HepG2 (cell line): Measurements from ENCODE around the gene SOAT2. TPM values are rescaled to one million over a fixed set of nuclear protein-coding genes. Genes with fewer than 3 reads are reported as not detected.

ENCODE experiments used
- GABPA ChIP-seq, 2 experiments: IDR thresholded peaks; 2 replicates each; pipeline ENCODE4 v1.6.1; 2011 to 2016; ENCODE audit warnings: low read depth in 2 of 2, low read length in 1 of 2, missing biosample characterization in 1 of 2, missing genetic modification characterization in 1 of 2
- NFYB ChIP-seq: sonication (generic); formaldehyde crosslinking; IDR thresholded peaks from 2 replicates; pipeline ENCODE4 v1.4.0; 2020; ENCODE audit warnings: missing genetic modification reagents
- SP140L ChIP-seq: sonication (generic); formaldehyde crosslinking; IDR thresholded peaks from 2 replicates; pipeline ENCODE4 v1.4.0; 2020; ENCODE audit warnings: missing genetic modification reagents, borderline replicate concordance
- TBX2 ChIP-seq: sonication (generic); formaldehyde crosslinking; IDR thresholded peaks from 2 replicates; pipeline ENCODE4 v1.5.0; 2020; ENCODE audit warnings: missing genetic modification reagents, mild to moderate bottlenecking, borderline replicate concordance
- TP53 ChIP-seq: sonication (generic); formaldehyde crosslinking; conservative IDR thresholded peaks from 2 replicates; pipeline ENCODE4 v1.4.0; 2020; ENCODE audit warnings: missing genetic modification reagents
- ZNF121 ChIP-seq: sonication (generic); formaldehyde crosslinking; IDR thresholded peaks from 2 replicates; pipeline ENCODE4 v1.5.0; 2020; ENCODE audit warnings: mild to moderate bottlenecking, missing genetic modification reagents
- ZNF160 ChIP-seq: sonication (generic); formaldehyde crosslinking; IDR thresholded peaks from 2 replicates; pipeline ENCODE4 v1.8.0; 2022; ENCODE audit warnings: mild to moderate bottlenecking, inconsistent platforms, missing genetic modification reagents
- ZNF230 ChIP-seq: sonication (generic); formaldehyde crosslinking; IDR thresholded peaks from 2 replicates; pipeline ENCODE4 v1.4.0; 2020; ENCODE audit warnings: mild to moderate bottlenecking, missing genetic modification reagents
- ZNF317 ChIP-seq: sonication (generic); formaldehyde crosslinking; IDR thresholded peaks from 2 replicates; pipeline ENCODE4 v1.5.0; 2020; ENCODE audit warnings: mild to moderate bottlenecking, missing genetic modification reagents
- ZNF33A ChIP-seq: sonication (generic); formaldehyde crosslinking; IDR thresholded peaks from 2 replicates; pipeline ENCODE4 v1.5.1; 2020; ENCODE audit warnings: missing genetic modification reagents, mild to moderate bottlenecking, moderate library complexity, borderline replicate concordance
- ZNF44 ChIP-seq: sonication (generic); formaldehyde crosslinking; IDR thresholded peaks from 2 replicates; pipeline ENCODE4 v1.5.1; 2020; ENCODE audit warnings: mild to moderate bottlenecking, missing genetic modification reagents
- ZNF550 ChIP-seq: sonication (generic); formaldehyde crosslinking; IDR thresholded peaks from 2 replicates; pipeline ENCODE4 v1.4.0; 2020; ENCODE audit warnings: mild to moderate bottlenecking, missing genetic modification reagents, borderline replicate concordance
- ZNF781 ChIP-seq: sonication (generic); formaldehyde crosslinking; IDR thresholded peaks from 2 replicates; pipeline ENCODE4 v1.5.1; 2020; ENCODE audit warnings: borderline replicate concordance, mild to moderate bottlenecking, missing genetic modification reagents; ENCODE audit errors: not compliant biosample characterization
- ZSCAN29 ChIP-seq: sonication (generic); formaldehyde crosslinking; conservative IDR thresholded peaks from 2 replicates; pipeline ENCODE4 v1.4.0; 2020; ENCODE audit warnings: mild to moderate bottlenecking, missing genetic modification reagents
- polyA plus RNA-seq, 8 experiments: library from polyadenylated mRNA; depleted of rRNA in 3 of 8; stranded (reverse) in 7 of 8; unstranded in 1 of 8; fragments of >200 nt; fragmentation: Illumina TruSeq in 4 of 8; extraction: Trizol in 4 of 8; gene quantifications; 2 replicates each; pipeline versions ENCODE4 v1.2.1 to v1.2.3, GENCODE V29; 2011 to 2016; ENCODE audit warnings: low read depth in 4 of 8, missing spikeins in 1 of 8, mixed read lengths in 1 of 8; ENCODE audit not compliant: insufficient read depth in 1 of 8
- total RNA-seq, 5 experiments: library from RNA; depleted of rRNA; stranded (reverse); fragments of >200 nt; fragmentation: Illumina TruSeq; extraction: Trizol; gene quantifications; 2 replicates each; pipeline ENCODE4 v1.2.3, GENCODE V29; 2016; ENCODE audit warnings: low read depth in 1 of 5
- TF ChIP-seq, protein P1 (sequence below): sonication (generic); formaldehyde crosslinking; IDR thresholded peaks from one replicate; pipeline ENCODE4 v1.5.1; 2020; ENCODE audit warnings: mild to moderate bottlenecking, missing genetic modification reagents; ENCODE audit errors: not compliant biosample characterization
- TF ChIP-seq, protein P2 (sequence below): sonication (generic); formaldehyde crosslinking; IDR thresholded peaks from 2 replicates; pipeline ENCODE4 v1.4.0; 2020; ENCODE audit warnings: mild to moderate bottlenecking, low read depth, missing genetic modification reagents
- TF ChIP-seq, protein P3 (sequence below): sonication (generic); formaldehyde crosslinking; IDR thresholded peaks from 2 replicates; pipeline ENCODE4 v1.4.0; 2020; ENCODE audit warnings: mild to moderate bottlenecking, missing genetic modification reagents
- TF ChIP-seq, protein P4 (sequence below): sonication (generic); formaldehyde crosslinking; IDR thresholded peaks from 2 replicates; pipeline ENCODE4 v1.5.0; 2020; ENCODE audit warnings: missing genetic modification reagents

Gene SOAT2
- total and polyA plus RNA-seq, 2 of the 13 experiments (the other 11 are each of a cell fraction or from before 2014, with no cell fraction given), result 14.9 to 108 TPM

DNA sequence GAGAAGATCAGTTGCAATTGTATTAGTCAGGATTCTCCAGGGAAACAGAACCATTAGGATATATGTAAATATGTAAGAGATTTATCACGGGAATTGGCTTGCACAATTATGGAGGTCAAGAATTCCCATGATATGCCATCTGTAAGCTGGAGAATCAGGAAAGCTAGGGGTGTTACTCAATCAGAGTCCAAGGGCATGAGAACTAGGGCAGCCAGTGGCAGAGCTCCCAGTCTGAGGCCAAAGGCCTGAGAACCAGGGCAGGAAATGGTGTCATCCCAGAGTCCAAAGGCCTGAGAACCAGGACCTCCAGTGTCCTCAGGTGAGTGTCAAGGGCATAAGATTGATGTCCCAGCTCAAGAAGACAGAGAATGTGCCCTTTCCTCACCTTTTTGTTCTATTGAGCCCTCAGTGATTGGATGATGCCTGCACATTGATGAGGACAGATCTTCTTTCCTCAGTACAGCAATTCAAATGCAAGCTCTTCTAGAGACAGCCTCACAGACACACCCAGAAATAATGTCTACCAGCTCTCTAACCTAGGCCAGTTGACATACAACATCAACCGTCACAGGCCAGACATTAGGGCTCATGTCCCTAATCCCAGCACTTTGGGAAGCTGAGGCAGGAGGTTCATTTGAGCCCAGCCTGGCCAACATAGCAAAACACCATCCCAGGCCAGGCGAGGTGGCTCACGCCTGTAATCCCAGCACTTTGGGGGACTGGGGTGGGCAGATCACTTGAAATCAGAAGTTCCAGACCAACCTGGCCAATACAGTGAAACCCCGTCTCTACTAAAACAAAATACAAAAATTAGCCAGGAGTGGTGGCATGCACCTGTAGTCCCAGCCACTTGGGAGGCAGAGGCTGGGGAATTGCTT, 42.3 kb downstream of the SOAT2 start (continued):
- TF ChIP-seq, protein P1, sequence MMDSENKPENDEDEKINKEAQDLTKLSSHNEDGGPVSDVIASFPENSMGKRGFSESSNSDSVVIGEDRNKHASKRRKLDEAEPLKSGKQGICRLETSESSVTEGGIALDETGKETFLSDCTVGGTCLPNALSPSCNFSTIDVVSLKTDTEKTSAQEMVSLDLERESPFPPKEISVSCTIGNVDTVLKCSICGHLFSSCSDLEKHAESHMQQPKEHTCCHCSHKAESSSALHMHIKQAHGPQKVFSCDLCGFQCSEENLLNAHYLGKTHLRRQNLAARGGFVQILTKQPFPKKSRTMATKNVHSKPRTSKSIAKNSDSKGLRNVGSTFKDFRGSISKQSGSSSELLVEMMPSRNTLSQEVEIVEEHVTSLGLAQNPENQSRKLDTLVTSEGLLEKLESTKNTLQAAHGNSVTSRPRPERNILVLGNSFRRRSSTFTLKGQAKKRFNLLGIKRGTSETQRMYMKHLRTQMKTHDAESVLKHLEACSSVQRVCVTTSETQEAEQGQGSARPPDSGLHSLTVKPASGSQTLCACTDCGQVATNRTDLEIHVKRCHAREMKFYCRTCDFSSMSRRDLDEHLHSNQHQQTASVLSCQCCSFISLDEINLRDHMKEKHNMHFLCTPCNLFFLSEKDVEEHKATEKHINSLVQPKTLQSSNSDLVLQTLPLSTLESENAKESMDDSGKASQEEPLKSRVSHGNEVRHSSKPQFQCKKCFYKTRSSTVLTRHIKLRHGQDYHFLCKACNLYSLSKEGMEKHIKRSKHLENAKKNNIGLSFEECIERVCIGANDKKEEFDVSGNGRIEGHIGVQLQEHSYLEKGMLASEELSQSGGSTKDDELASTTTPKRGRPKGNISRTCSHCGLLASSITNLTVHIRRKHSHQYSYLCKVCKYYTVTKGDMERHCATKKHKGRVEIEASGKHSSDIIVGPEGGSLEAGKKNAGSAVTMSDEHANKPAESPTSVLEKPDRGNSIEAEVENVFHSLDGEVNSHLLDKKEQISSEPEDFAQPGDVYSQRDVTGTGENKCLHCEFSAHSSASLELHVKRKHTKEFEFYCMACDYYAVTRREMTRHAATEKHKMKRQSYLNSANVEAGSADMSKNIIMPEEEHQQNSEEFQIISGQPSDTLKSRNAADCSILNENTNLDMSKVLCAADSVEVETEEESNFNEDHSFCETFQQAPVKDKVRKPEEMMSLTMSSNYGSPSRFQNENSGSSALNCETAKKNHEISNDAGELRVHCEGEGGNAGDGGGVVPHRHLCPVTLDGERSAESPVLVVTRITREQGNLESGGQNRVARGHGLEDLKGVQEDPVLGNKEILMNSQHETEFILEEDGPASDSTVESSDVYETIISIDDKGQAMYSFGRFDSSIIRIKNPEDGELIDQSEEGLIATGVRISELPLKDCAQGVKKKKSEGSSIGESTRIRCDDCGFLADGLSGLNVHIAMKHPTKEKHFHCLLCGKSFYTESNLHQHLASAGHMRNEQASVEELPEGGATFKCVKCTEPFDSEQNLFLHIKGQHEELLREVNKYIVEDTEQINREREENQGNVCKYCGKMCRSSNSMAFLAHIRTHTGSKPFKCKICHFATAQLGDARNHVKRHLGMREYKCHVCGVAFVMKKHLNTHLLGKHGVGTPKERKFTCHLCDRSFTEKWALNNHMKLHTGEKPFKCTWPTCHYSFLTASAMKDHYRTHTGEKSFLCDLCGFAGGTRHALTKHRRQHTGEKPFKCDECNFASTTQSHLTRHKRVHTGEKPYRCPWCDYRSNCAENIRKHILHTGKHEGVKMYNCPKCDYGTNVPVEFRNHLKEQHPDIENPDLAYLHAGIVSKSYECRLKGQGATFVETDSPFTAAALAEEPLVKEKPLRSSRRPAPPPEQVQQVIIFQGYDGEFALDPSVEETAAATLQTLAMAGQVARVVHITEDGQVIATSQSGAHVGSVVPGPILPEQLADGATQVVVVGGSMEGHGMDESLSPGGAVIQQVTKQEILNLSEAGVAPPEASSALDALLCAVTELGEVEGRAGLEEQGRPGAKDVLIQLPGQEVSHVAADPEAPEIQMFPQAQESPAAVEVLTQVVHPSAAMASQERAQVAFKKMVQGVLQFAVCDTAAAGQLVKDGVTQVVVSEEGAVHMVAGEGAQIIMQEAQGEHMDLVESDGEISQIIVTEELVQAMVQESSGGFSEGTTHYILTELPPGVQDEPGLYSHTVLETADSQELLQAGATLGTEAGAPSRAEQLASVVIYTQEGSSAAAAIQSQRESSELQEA (CRISPR knock-in tag), result no peak
- TF ChIP-seq GABPA (IDR thresholded peaks at IDR 0.05; ENCODE audit: low read depth, low read length) (no peak), GABPA (CRISPR knock-in tag; IDR thresholded peaks at IDR 0.05; ENCODE audit: low read depth) (peak; percentile 65; the same call in 1 of the 2 replicates), TBX2 (CRISPR knock-in tag) (peak; percentile 77), ZNF317 (CRISPR knock-in tag) (0 out of 2 replicates have a peak, but pooled peaks have one; percentile 56), ZNF781 (CRISPR knock-in tag) (no peak), NFYB (CRISPR knock-in tag) (peak; percentile 55), ZSCAN29 (no peak), ZNF230 (CRISPR knock-in tag) (no peak), ZNF33A (no peak), TP53 (no peak), ZNF121 (no peak), ZNF550 (no peak), ZNF160 (CRISPR knock-in tag) (no peak), SP140L (no peak), ZNF44 (no peak)
- TF ChIP-seq, protein P2, sequence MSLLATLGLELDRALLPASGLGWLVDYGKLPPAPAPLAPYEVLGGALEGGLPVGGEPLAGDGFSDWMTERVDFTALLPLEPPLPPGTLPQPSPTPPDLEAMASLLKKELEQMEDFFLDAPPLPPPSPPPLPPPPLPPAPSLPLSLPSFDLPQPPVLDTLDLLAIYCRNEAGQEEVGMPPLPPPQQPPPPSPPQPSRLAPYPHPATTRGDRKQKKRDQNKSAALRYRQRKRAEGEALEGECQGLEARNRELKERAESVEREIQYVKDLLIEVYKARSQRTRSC, result no peak
- TF ChIP-seq, protein P3, sequence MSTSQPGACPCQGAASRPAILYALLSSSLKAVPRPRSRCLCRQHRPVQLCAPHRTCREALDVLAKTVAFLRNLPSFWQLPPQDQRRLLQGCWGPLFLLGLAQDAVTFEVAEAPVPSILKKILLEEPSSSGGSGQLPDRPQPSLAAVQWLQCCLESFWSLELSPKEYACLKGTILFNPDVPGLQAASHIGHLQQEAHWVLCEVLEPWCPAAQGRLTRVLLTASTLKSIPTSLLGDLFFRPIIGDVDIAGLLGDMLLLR (CRISPR knock-in tag), result no peak
- TF ChIP-seq, protein P4, sequence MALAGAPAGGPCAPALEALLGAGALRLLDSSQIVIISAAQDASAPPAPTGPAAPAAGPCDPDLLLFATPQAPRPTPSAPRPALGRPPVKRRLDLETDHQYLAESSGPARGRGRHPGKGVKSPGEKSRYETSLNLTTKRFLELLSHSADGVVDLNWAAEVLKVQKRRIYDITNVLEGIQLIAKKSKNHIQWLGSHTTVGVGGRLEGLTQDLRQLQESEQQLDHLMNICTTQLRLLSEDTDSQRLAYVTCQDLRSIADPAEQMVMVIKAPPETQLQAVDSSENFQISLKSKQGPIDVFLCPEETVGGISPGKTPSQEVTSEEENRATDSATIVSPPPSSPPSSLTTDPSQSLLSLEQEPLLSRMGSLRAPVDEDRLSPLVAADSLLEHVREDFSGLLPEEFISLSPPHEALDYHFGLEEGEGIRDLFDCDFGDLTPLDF (CRISPR knock-in tag), result no peak
